ENCODE measurements around the gene DMRTC1. TPM values are rescaled to one million over a fixed set of nuclear protein-coding genes. Genes with fewer than 3 reads are reported as not detected.
"Not testable (repeated sequence)": the region's sequence is repeated elsewhere in the genome, so short reads cannot be mapped to it uniquely, and the experiment has no call there.

The DMRTC1 gene
- polyA plus RNA-seq, 6 donors from 2014 or later: 0.20 to 2.1 (median 0.40) TPM; not detected in 1

DNA sequence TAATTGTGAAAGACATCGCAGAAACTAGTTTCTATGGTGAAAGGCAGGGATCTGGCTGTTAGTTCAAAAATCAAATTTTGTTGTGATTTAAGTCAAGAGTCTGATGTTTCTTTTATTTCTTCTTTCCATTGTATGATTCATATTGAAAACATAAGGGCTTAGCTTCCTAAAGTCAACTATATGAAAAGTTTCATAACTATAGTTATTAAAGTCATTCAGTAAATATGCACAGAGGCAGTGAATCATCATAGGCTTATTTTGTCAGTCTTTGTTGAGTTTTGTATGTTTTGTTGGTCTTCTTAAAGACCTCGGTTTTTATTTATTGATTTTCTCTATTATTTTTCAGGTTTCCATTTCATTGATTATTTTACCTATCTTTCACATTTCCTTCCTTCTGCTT is 60.7 kb downstream of the DMRTC1 start:
- not testable (repeated sequence) for H3K36me3 Mint-ChIP-seq; H3K9me3 Mint-ChIP-seq; H3K4me3 Mint-ChIP-seq; H3K27ac Mint-ChIP-seq; H3K27me3 Mint-ChIP-seq; H3K4me1 Mint-ChIP-seq; DNase-seq; ATAC-seq (ENCODE audit: low read depth in 2 of 2)

GRCh38 chrX:72837532-72837931 is 106.1 kb downstream of the DMRTC1 start:
- not testable (repeated sequence) for H3K27ac Mint-ChIP-seq; H3K4me1 Mint-ChIP-seq; H3K27me3 Mint-ChIP-seq; H3K4me3 Mint-ChIP-seq; H3K36me3 Mint-ChIP-seq; ATAC-seq (ENCODE audit: low read depth in 2 of 2); DNase-seq; H3K9me3 Mint-ChIP-seq

DNA sequence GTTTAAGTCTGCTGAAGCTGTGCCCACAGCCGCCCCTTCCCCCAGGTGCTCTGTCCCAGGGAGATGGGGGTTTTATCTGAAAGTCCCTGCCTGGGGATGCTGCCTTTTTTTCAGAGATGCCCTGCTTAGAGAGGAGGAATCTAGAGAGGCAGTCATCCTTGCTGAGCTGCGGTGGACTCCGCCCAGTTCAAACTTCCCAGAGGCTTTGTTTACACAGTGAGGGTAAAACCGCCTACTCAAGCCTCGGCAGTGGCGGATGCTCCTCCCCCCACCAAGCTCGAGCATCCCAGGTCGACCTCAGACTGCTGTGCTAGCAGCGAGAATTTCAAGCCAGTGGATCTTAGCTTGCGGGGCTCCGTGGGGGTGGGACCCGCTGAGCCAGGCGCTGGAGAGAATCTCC is 112.9 kb downstream of the DMRTC1 start:
- H3K27ac Mint-ChIP-seq; H3K4me1 Mint-ChIP-seq; H3K27me3 Mint-ChIP-seq; H3K9me3 Mint-ChIP-seq; H3K4me3 Mint-ChIP-seq; DNase-seq; ATAC-seq (ENCODE audit: low read depth in 2 of 2); H3K36me3 Mint-ChIP-seq: not testable (repeated sequence)

Other genes starting within 250 kb of the DMRTC1 start
- not detected for gene PHKA1, start 229.5 kb downstream of the DMRTC1 start, polyA plus RNA-seq (ENCODE audit: low read depth in 6 of 6)
- gene DMRTC1B, start 166.9 kb downstream of the DMRTC1 start, polyA plus RNA-seq (ENCODE audit: low read depth in 6 of 6): 1 to 10 TPM in 5 of 6 donors, under 1 TPM in 1; 0.63 to 4.8 (median 4.1) TPM
- gene FAM236B, start 161.2 kb downstream of the DMRTC1 start, polyA plus RNA-seq (ENCODE audit: low read depth in 6 of 6): not detected
- not detected for gene FAM236D, start 135.6 kb downstream of the DMRTC1 start, polyA plus RNA-seq (ENCODE audit: low read depth in 6 of 6)
- gene FAM236C, start 31.2 kb downstream of the DMRTC1 start, polyA plus RNA-seq (ENCODE audit: low read depth in 6 of 6): not detected
- not detected for gene FAM236A, start 5.6 kb downstream of the DMRTC1 start, polyA plus RNA-seq (ENCODE audit: low read depth in 6 of 6)
- not detected for gene PABPC1L2B, start 59.1 kb upstream of the DMRTC1 start, polyA plus RNA-seq (ENCODE audit: low read depth in 6 of 6)
- not detected for gene PABPC1L2A, start 135.7 kb upstream of the DMRTC1 start, polyA plus RNA-seq (ENCODE audit: low read depth in 6 of 6)

Measured in naive B cell (primary cell).